Fibroblast of mammary gland (primary cell): ENCODE results near the gene SIM2.

Experiments
- DNase-seq: peaks from one replicate; pipeline ENCODE4 v3.0.0-alpha.2; 2010; ENCODE audit warnings: low read depth
- H3K4me3 ChIP-seq: 2 replicates; pipeline ENCODE4 v1.5.1; 2011; ENCODE audit warnings: low read depth, mild to moderate bottlenecking, low read length, moderate library complexity; ENCODE audit not compliant: control insufficient read depth
- TF ChIP-seq, protein P1 (sequence below): conservative IDR thresholded peaks from 2 replicates; pipeline ENCODE4 v1.5.1; 2011; ENCODE audit warnings: low read depth, low read length, inconsistent platforms; ENCODE audit not compliant: control insufficient read depth, insufficient read depth

Gene SIM2

DNA sequence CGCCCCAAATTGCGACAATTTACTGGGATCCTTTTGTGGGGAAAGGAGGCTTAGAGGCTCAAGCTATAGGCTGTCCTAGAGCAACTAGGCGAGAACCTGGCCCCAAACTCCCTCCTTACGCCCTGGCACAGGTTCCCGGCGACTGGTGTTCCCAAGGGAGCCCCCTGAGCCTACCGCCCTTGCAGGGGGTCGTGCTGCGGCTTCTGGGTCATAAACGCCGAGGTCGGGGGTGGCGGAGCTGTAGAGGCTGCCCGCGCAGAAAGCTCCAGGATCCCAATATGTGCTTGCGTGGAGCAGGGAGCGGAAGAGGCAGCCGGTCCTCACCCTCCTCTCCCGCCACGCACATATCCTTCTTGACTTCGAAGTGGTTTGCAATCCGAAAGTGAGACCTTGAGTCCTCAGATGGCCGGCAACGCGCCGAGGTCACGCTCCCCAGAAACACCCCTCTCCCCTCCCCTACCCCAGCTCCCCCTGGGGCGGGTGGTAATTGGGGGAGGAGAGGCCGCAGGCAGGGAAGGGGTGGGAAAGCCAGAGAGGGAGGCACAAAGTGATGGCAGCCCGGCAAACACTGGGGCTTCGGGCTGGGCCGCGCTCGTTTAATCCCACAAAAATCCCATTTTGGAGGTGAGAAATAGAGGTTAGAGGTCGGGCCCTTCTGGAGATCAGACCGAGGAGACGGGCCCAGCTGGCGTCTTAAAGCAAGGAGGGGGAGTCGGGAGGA, 6.2 kb downstream of the SIM2 start:
- DNase-seq: no peak
- no peak overlapping the region for H3K4me3 ChIP-seq
- TF ChIP-seq, protein P1, sequence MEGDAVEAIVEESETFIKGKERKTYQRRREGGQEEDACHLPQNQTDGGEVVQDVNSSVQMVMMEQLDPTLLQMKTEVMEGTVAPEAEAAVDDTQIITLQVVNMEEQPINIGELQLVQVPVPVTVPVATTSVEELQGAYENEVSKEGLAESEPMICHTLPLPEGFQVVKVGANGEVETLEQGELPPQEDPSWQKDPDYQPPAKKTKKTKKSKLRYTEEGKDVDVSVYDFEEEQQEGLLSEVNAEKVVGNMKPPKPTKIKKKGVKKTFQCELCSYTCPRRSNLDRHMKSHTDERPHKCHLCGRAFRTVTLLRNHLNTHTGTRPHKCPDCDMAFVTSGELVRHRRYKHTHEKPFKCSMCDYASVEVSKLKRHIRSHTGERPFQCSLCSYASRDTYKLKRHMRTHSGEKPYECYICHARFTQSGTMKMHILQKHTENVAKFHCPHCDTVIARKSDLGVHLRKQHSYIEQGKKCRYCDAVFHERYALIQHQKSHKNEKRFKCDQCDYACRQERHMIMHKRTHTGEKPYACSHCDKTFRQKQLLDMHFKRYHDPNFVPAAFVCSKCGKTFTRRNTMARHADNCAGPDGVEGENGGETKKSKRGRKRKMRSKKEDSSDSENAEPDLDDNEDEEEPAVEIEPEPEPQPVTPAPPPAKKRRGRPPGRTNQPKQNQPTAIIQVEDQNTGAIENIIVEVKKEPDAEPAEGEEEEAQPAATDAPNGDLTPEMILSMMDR: no peak

DNA sequence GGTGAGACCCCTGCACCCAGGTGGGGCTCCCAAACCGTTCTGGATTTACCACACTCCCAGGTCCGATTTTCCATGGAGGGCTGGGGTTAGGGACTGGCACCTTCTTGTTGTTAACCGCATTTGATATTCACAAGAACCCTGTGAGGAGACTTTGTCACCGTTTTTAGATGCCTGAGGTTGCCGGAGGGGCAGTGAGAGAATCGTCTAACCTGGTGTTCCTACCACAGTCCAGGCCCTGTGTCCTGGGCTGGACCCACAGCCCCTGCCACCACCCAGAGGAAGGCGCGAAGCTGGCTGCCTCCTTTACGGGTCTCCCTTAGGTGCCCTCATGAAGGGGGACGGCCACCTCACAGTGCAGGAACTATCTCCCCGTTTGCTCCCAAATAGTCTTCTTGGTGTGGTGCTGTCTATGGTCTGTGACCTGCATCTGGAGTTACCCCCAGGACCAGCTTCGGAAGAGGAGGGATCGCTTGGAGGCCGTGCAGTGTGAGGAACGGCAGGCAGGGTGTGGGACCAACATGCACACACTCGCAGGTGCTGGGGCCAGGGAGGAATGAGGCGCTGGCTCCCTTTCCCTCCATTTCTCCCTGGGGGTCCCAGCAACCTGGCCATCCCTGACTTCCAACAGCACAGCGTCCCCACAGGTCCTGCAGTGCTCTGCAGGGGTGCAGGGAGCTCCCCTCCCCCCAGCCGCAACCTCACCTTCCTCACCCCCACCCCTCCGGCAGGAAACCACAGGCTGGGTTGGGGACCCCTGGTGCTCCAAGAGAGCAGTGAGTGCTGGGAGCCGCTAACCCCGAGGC, 7.0 kb downstream of the SIM2 start:
- DNase-seq: no peak
- TF ChIP-seq, protein P1: no peak
- no peak overlapping the region for H3K4me3 ChIP-seq

DNA sequence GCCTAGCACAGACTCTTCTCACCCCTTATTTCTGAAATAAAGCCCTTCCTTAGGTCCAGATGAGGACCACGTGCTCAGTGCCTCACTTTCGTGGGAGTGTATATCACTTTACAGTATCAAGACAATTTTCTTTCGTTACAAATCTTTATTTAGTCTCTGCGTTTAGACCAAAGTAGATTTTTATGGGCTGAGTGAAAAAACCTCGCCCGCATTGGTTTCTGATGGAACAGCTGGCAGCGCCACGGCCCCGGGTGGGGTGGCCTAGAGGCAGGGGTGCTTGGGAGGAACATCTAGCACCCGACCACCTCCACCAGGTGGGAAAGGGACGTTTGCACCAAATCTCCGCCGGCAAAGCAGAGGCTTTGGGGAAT, 7.6 kb downstream of the SIM2 start:
- no peak overlapping the region for H3K4me3 ChIP-seq
- TF ChIP-seq, protein P1: no peak
- DNase-seq: no peak

DNA sequence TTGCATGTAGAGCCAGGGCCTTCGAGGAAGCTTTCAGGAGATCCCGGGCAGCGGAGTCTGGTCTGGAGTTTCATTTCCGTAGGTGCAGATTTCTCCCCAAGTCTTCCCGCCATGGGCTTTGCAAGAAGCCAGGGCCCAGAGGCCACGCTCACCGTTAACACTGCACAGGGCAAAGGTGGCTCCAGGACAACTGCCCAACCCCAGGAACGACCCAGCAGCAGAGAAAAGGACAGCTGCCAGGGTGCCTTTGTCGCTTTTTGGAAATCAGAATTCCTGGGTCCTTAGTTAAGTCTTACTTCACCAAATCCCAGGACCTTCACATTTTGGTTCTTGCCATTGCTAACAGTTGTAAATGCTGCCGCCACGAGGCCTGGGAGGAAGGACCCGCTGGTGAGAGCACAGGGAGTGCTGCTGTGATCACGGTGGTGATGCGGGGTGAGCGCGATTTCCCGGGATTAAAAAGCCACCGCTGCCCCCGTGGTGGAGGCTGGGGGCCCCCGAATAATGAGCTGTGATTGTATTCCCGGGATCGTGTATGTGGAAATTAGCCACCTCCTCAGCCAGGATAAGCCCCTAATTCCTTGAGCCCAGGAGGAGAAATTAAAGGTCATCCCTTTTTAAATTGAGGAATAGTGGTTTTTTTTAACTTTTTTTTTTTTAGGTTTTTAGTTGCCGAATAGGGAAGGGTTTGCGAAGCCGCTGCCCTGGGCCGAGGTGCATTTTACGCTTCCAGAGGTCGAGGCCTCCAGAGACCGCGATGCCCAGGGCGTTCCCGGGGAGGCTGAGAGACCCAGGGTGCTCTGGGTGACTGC, 8.2 kb downstream of the SIM2 start:
- H3K4me3 ChIP-seq: no peak overlapping the region
- no peak for DNase-seq
- TF ChIP-seq, protein P1: no peak

GRCh38 chr21:36707763-36708285, 8.9 kb downstream of the SIM2 start:
- TF ChIP-seq, protein P1: no peak
- no peak for DNase-seq
- H3K4me3 ChIP-seq: no peak overlapping the region

DNA sequence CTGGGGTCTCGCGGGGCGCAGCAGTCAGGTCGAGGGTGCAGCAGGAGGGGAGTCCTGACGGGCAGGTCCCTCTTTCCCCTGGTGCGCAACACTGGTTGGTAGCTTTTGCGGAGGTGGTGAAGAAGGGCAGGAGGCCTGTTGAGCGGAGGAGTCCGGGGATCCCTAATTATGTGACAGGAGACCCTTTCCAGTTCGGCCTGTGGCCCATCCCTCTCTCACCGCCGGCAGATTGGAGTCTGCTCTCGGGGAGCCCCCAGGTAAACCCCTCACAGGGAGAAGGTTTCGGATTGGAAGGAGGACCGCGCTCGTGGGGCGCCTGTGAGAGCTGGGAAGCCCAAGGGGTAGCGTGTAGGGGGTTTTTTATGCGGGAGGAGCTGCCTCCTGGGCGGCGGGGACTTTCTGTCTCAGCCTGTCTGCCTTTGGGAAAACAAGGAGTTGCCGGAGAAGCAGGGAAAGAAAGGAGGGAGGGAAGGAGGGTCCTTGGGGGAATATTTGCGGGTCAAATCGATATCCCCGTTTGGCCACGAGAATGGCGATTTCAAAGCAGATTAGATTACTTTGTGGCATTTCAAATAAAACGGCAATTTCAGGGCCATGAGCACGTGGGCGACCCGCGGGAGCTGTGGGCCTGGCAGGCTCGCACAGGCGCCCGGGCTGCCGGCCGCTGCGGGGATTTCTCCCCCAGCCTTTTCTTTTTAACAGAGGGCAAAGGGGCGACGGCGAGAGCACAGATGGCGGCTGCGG, 9.5 kb downstream of the SIM2 start:
- TF ChIP-seq, protein P1: no peak
- no peak for DNase-seq
- H3K4me3 ChIP-seq: no peak overlapping the region
